Measurements from ENCODE around the gene GRAMD1A. TPM values are rescaled to one million over a fixed set of nuclear protein-coding genes. Genes with fewer than 3 reads are reported as not detected.

Gene GRAMD1A
- total RNA-seq, 1 experiment from 2014 or later, result 75.4 TPM

- RAD21 ChIA-PET (ENCODE audit: low non-redundant PET in 1 of 2, low total read pairs in 2 of 2, uncharacterized antibody in 2 of 2, unreplicated experiment in 2 of 2), result interaction anchor here in 1 of 2 experiments (1.1 kb wide), 1 partner anchor 97 kb away, joined by 5 read pairs; no protein-coding TSS in a partner anchor
- CTCF ChIA-PET, result interaction anchor here (0.6 to 2.3 kb wide), 19 partner anchors 10 to 207 kb away, joined by 3 to 25 read pairs (median 4); no protein-coding TSS in a partner anchor
- Histone ChIP-seq H3K4me2 (ENCODE audit: low read length) (no peak overlapping the region), H3K79me2 (ENCODE audit: insufficient read depth, low read length) (no peaks in the 10 kb centered on the region), H3K9me3 (ENCODE audit: control insufficient read depth in 1 of 2, insufficient read depth in 1 of 2, low read depth in 1 of 2, low read length in 2 of 2) (no peaks in the 10 kb centered on the region), H3K9ac (ENCODE audit: low read length) (no peak overlapping the region), H4K20me1 (ENCODE audit: insufficient read depth) (no peaks in the 10 kb centered on the region), H3K4me1 (ENCODE audit: control insufficient read depth in 1 of 2, insufficient read depth in 2 of 2, low read length in 2 of 2) (no peaks in the 10 kb centered on the region), H3K4me3 (replicated peaks in 1 of 2; ENCODE audit: low read depth in 1 of 2, low read length in 2 of 2) (no peak overlapping the region), H3K27me3 (ENCODE audit: insufficient read depth, low read length) (no peaks in the 10 kb centered on the region), H3K27ac (ENCODE audit: low read depth, low read length) (no peak overlapping the region), H2AFZ (ENCODE audit: low read depth, low read length, poor library complexity, severe bottlenecking) (no peak overlapping the region), H3K36me3 (ENCODE audit: control insufficient read depth in 1 of 2, insufficient read depth in 2 of 2, low read length in 2 of 2) (no peaks in the 10 kb centered on the region), H3K9me2 (ENCODE audit: insufficient read depth) (no peaks in the 10 kb centered on the region)
- BruUV-seq (replicated peaks), result no TSS peak
- intact Hi-C loops (cut with micrococcal nuclease), result no loop called here
- DNase-seq (ENCODE audit: low read depth, low spot score), result no peak
- POLR2A ChIA-PET, result interaction anchor here (0.9 to 1.0 kb wide), 2 partner anchors 13 to 23 kb away, joined by 3 to 4 read pairs; no protein-coding TSS in a partner anchor
- peak; percentile 47 for ATAC-seq
- TF ChIP-seq, protein P1, sequence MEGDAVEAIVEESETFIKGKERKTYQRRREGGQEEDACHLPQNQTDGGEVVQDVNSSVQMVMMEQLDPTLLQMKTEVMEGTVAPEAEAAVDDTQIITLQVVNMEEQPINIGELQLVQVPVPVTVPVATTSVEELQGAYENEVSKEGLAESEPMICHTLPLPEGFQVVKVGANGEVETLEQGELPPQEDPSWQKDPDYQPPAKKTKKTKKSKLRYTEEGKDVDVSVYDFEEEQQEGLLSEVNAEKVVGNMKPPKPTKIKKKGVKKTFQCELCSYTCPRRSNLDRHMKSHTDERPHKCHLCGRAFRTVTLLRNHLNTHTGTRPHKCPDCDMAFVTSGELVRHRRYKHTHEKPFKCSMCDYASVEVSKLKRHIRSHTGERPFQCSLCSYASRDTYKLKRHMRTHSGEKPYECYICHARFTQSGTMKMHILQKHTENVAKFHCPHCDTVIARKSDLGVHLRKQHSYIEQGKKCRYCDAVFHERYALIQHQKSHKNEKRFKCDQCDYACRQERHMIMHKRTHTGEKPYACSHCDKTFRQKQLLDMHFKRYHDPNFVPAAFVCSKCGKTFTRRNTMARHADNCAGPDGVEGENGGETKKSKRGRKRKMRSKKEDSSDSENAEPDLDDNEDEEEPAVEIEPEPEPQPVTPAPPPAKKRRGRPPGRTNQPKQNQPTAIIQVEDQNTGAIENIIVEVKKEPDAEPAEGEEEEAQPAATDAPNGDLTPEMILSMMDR (IDR thresholded peaks at IDR 0.05 in 2 of 3, conservative IDR thresholded peaks at IDR 0.05 in 1 of 3; ENCODE audit: borderline replicate concordance in 1 of 3, insufficient read depth in 1 of 3, low read depth in 2 of 3, low read length in 2 of 3), result peak; percentile 65 to 98 (median 94)
- TF ChIP-seq CEBPB (IDR thresholded peaks at IDR 0.05; ENCODE audit: low read depth) (no peak), RAD21 (IDR thresholded peaks at IDR 0.05; ENCODE audit: low read depth) (peak; percentile 71), SRF (IDR thresholded peaks at IDR 0.05; ENCODE audit: low read depth) (no peak)
Measured at GRCh38 chr19:35044317-35045117, 44.4 kb downstream of the GRAMD1A start.

- CTCF ChIA-PET, result interaction anchor here (1.0 to 3.9 kb wide), 3 partner anchors 10 to 96 kb away, joined by 3 to 13 read pairs (median 12); no protein-coding TSS in a partner anchor
- no peak overlapping the region for H3K4me2 ChIP-seq (ENCODE audit: low read length)
- H3K9ac ChIP-seq (ENCODE audit: low read length), result no peak overlapping the region
- no peaks in the 10 kb centered on the region for H3K9me2 ChIP-seq (ENCODE audit: insufficient read depth)
- no peaks in the 10 kb centered on the region for H3K27me3 ChIP-seq (ENCODE audit: insufficient read depth, low read length)
- POLR2A ChIA-PET, result no interaction called here
- H4K20me1 ChIP-seq (ENCODE audit: insufficient read depth), result no peaks in the 10 kb centered on the region
- intact Hi-C loops (cut with micrococcal nuclease), result no loop called here
- BruUV-seq (replicated peaks), result no TSS peak
- DNase-seq (ENCODE audit: low read depth, low spot score) (no peak), ATAC-seq (peak; percentile 90)
- H3K79me2 ChIP-seq (ENCODE audit: insufficient read depth, low read length), result no peaks in the 10 kb centered on the region
- no peaks in the 10 kb centered on the region for H3K36me3 ChIP-seq (ENCODE audit: control insufficient read depth in 1 of 2, insufficient read depth in 2 of 2, low read length in 2 of 2)
- no peak overlapping the region for H3K4me3 ChIP-seq (replicated peaks in 1 of 2; ENCODE audit: low read depth in 1 of 2, low read length in 2 of 2)
- H3K4me1 ChIP-seq (ENCODE audit: control insufficient read depth in 1 of 2, insufficient read depth in 2 of 2, low read length in 2 of 2), result no peaks in the 10 kb centered on the region
- TF ChIP-seq POLR2AphosphoS5 (IDR thresholded peaks at IDR 0.05; ENCODE audit: low read depth, low read length) (no peak), RAD21 (IDR thresholded peaks at IDR 0.05; ENCODE audit: low read depth) (peak; percentile 27; the same call in 1 of the 2 replicates)
- TF ChIP-seq, protein P1 (IDR thresholded peaks at IDR 0.05 in 2 of 3, conservative IDR thresholded peaks at IDR 0.05 in 1 of 3; ENCODE audit: borderline replicate concordance in 1 of 3, insufficient read depth in 1 of 3, low read depth in 2 of 3, low read length in 2 of 3), result peak; percentile 13 to 50 (median 48); a peak in 3 of 6 replicates
- no peak overlapping the region for H2AFZ ChIP-seq (ENCODE audit: low read depth, low read length, poor library complexity, severe bottlenecking)
- RAD21 ChIA-PET (ENCODE audit: low non-redundant PET in 1 of 2, low total read pairs in 2 of 2, uncharacterized antibody in 2 of 2, unreplicated experiment in 2 of 2), result no interaction called here
- H3K27ac ChIP-seq (ENCODE audit: low read depth, low read length), result no peak overlapping the region
- H3K9me3 ChIP-seq (ENCODE audit: control insufficient read depth in 1 of 2, insufficient read depth in 1 of 2, low read depth in 1 of 2, low read length in 2 of 2), result no peaks in the 10 kb centered on the region
Measured at GRCh38 chr19:35045667-35046300, 45.7 kb downstream of the GRAMD1A start.
